Astrocyte (in vitro differentiated cells and primary cell): ENCODE data around the gene MFSD11.

ENCODE experiments used
- EZH2 ChIP-seq: IDR thresholded peaks from 2 replicates; pipeline ENCODE4 v1.6.1; 2012; ENCODE audit warnings: mild to moderate bottlenecking, low read length, inconsistent platforms; ENCODE audit not compliant: insufficient read depth
- TF ChIP-seq, protein P1 (sequence below): IDR thresholded peaks from 2 replicates; pipeline ENCODE4 v1.5.1; 2011; ENCODE audit warnings: low read depth, mild to moderate bottlenecking, inconsistent platforms, low read length, moderate library complexity; ENCODE audit not compliant: insufficient read depth

GRCh38 chr17:76700617-76701470 lies 37.1 kb upstream of the MFSD11 start:
- TF ChIP-seq, protein P1, sequence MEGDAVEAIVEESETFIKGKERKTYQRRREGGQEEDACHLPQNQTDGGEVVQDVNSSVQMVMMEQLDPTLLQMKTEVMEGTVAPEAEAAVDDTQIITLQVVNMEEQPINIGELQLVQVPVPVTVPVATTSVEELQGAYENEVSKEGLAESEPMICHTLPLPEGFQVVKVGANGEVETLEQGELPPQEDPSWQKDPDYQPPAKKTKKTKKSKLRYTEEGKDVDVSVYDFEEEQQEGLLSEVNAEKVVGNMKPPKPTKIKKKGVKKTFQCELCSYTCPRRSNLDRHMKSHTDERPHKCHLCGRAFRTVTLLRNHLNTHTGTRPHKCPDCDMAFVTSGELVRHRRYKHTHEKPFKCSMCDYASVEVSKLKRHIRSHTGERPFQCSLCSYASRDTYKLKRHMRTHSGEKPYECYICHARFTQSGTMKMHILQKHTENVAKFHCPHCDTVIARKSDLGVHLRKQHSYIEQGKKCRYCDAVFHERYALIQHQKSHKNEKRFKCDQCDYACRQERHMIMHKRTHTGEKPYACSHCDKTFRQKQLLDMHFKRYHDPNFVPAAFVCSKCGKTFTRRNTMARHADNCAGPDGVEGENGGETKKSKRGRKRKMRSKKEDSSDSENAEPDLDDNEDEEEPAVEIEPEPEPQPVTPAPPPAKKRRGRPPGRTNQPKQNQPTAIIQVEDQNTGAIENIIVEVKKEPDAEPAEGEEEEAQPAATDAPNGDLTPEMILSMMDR = no peak
- TF ChIP-seq EZH2 = no peak
